ENCODE measurements around the gene GDA. TPM values are rescaled to one million over a fixed set of nuclear protein-coding genes. Genes with fewer than 3 reads are reported as not detected.
A peak's percentile ranks its signal among the peaks of the same experiment; 100 is the strongest.

GDA gene
- total and polyA plus RNA-seq, 7 donors: 0.07 to 0.52 (median 0.16) TPM

DNA sequence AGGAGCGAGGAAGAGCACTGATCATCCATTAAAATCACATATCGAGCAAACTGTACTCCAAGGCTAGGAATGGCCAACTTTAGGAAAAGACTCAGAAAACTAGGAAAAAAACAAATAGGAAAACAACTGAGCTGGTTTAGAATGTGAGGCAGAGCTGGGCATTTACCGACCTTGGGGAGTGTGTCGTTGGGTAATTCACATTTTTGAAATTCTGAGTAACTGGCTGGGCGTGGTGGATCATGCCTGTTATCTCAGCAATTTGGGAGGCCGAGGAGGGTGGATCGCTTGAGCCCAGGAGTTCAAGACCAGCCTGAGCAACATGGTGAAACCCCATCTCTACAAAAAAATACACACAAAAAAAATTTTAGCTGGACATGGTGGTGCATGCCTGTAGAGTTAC, 145.7 kb downstream of the GDA start:
- no peak for TF ChIP-seq CTCF (IDR thresholded peaks at IDR 0.05)
- ATAC-seq (no peak), DNase-seq (no peak)
- Histone ChIP-seq H3K27ac (no peak overlapping the region), H3K4me3 (no peak overlapping the region), H3K27me3 (ENCODE audit: insufficient read depth in 3 of 3, low read length in 2 of 3) (no peaks in the 10 kb centered on the region), H3K4me1 (peaks cover 15% of the 10 kb centered on the region), H3K36me3 (ENCODE audit: insufficient read depth in 1 of 2, low read depth in 1 of 2) (no peaks in the 10 kb centered on the region), H3K9me3 (no peaks in the 10 kb centered on the region)
- WGBS, 3 donors: 57 to 76% (median 73%) methylated on average over 7 of the region's 7 CpGs
- intact Hi-C loops (cut with DNase I): loop anchor here in 1 of 2 donors (5.0 to 10.0 kb wide), 2 partner anchors 60 to 297 kb away; no protein-coding TSS in a partner anchor

GRCh38 chr9:72297516-72297915, 148.3 kb downstream of the GDA start:
- H3K9me3 ChIP-seq: no peaks in the 10 kb centered on the region
- H3K36me3 ChIP-seq (ENCODE audit: insufficient read depth in 1 of 2, low read depth in 1 of 2): no peaks in the 10 kb centered on the region
- DNase-seq: no peak
- intact Hi-C loops (cut with DNase I): loop anchor here in 1 of 2 donors (10.0 kb wide), 1 partner anchor 57 kb away; no protein-coding TSS in a partner anchor
- no peak overlapping the region for H3K27ac ChIP-seq
- WGBS, 3 donors: 63 to 84% (median 63%) methylated on average over 3 of the region's 3 CpGs
- no peaks in the 10 kb centered on the region for H3K27me3 ChIP-seq (ENCODE audit: insufficient read depth in 3 of 3, low read length in 2 of 3)
- peak in 1 of 4 donors; percentile 26 for ATAC-seq
- no peak overlapping the region for H3K4me3 ChIP-seq
- TF ChIP-seq CTCF (IDR thresholded peaks at IDR 0.05): no peak
- H3K4me1 ChIP-seq: peaks cover 11% of the 10 kb centered on the region

DNA sequence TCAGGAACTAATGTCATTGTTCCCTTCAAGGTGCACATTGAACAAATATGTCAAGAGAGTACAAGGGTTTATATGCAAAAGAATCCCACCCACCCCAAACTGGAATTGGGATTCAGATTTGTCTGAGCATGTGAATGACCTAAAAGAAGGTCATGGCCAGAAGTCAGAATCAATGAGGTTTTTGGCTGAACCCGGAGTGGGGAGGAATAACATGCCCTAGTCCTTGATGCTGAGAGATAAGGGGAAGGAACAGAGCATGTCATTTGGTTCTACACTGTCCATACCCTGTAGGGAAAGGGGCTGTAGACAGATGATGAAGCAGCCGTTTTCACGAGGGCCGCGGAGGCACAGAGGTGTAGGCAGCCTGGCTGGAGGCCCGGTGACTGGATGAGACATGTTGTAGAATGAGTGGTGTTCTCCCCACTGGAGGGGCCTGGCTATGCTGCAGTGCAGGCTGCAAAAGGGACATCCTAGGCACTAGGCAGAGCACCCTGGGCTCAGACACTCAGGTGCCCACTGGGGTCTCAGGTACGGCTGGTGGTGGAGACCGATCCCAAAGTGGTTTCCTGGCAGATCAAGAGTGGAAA, 149.9 kb downstream of the GDA start:
- WGBS, 3 donors: 85 to 92% (median 91%) methylated on average over 8 of the region's 8 CpGs
- ATAC-seq (no peak), DNase-seq (no peak)
- intact Hi-C loops (cut with DNase I): loop anchor here in 1 of 2 donors (10.0 kb wide), 1 partner anchor 56 kb away; no protein-coding TSS in a partner anchor
- Histone ChIP-seq H3K9me3 (no peaks in the 10 kb centered on the region), H3K36me3 (ENCODE audit: insufficient read depth in 1 of 2, low read depth in 1 of 2) (no peaks in the 10 kb centered on the region), H3K27me3 (ENCODE audit: insufficient read depth in 3 of 3, low read length in 2 of 3) (no peaks in the 10 kb centered on the region), H3K4me1 (peaks cover 6% of the 10 kb centered on the region), H3K27ac (no peak overlapping the region), H3K4me3 (no peak overlapping the region)
- TF ChIP-seq CTCF (IDR thresholded peaks at IDR 0.05): no peak

GRCh38 chr9:72300873-72301272, 151.6 kb downstream of the GDA start:
- ATAC-seq (no peak), DNase-seq (no peak)
- 94 to 97% (median 97%) methylated on average over 4 of the region's 4 CpGs for WGBS, 3 donors
- intact Hi-C loops (cut with DNase I): no loop called here
- Histone ChIP-seq H3K27ac (no peak overlapping the region), H3K4me1 (peaks cover 6% of the 10 kb centered on the region), H3K4me3 (no peak overlapping the region), H3K36me3 (ENCODE audit: insufficient read depth in 1 of 2, low read depth in 1 of 2) (no peaks in the 10 kb centered on the region), H3K9me3 (no peaks in the 10 kb centered on the region), H3K27me3 (ENCODE audit: insufficient read depth in 3 of 3, low read length in 2 of 3) (no peaks in the 10 kb centered on the region)
- TF ChIP-seq CTCF (IDR thresholded peaks at IDR 0.05): no peak

Other genes with a start within 250 kb of the GDA start
- 10 to 100 TPM; 10.5 to 68.3 (median 17.4) TPM for gene ABHD17B, start 238.2 kb upstream of the GDA start, total RNA-seq
- 10 to 100 TPM in 2 of 3 donors, 1 to 10 TPM in 1; 8.4 to 25.5 (median 12.1) TPM for gene ABHD17B, start 238.2 kb upstream of the GDA start, polyA plus RNA-seq
- gene C9orf85, start 237.8 kb upstream of the GDA start, total RNA-seq: 1 to 10 TPM; 5.5 to 9.3 (median 7.7) TPM
- 10 to 100 TPM in 1 of 3 donors, 1 to 10 TPM in 2; 7.1 to 13.7 (median 8.5) TPM for gene C9orf85, start 237.8 kb upstream of the GDA start, polyA plus RNA-seq
- gene C9orf57, start 88.8 kb upstream of the GDA start, total RNA-seq: not detected
- under 1 TPM in 1 of 3 donors, not detected in 2; 0.09 TPM for gene C9orf57, start 88.8 kb upstream of the GDA start, polyA plus RNA-seq
- 100 to 1,000 TPM; 466 to 795 (median 548) TPM for gene ZFAND5, start 215.8 kb downstream of the GDA start, total RNA-seq
- 100 to 1,000 TPM in 2 of 3 donors, 10 to 100 TPM in 1; 77.7 to 951 (median 718) TPM for gene ZFAND5, start 215.8 kb downstream of the GDA start, polyA plus RNA-seq

All from psoas muscle (tissue), 8 donors.